Activated naive CD4-positive, alpha-beta T cell treated with anti-CD3 and anti-CD28 coated beads, Interleukin-2, amount 50 U/mL, for 24 hours (primary cell): ENCODE measurements around the gene ANKEF1.

Experiments used
- H3K27ac Mint-ChIP-seq: one replicate; pipeline ENCODE4 v1.8.0; 2021; ENCODE audit warnings: mild to moderate bottlenecking, mixed read lengths
- H3K27me3 Mint-ChIP-seq: one replicate; pipeline ENCODE4 v1.8.0; 2021; ENCODE audit warnings: mixed read lengths
- H3K36me3 Mint-ChIP-seq: one replicate; pipeline ENCODE4 v1.8.0; 2021; ENCODE audit warnings: mixed read lengths
- H3K4me1 Mint-ChIP-seq: one replicate; pipeline ENCODE4 v1.8.0; 2021; ENCODE audit warnings: mixed read lengths
- H3K4me3 Mint-ChIP-seq: one replicate; pipeline ENCODE4 v1.8.0; 2021; ENCODE audit warnings: mild to moderate bottlenecking, mixed read lengths
- H3K9me3 Mint-ChIP-seq: one replicate; pipeline ENCODE4 v1.8.0; 2021; ENCODE audit warnings: mixed read lengths

The ANKEF1 gene

DNA sequence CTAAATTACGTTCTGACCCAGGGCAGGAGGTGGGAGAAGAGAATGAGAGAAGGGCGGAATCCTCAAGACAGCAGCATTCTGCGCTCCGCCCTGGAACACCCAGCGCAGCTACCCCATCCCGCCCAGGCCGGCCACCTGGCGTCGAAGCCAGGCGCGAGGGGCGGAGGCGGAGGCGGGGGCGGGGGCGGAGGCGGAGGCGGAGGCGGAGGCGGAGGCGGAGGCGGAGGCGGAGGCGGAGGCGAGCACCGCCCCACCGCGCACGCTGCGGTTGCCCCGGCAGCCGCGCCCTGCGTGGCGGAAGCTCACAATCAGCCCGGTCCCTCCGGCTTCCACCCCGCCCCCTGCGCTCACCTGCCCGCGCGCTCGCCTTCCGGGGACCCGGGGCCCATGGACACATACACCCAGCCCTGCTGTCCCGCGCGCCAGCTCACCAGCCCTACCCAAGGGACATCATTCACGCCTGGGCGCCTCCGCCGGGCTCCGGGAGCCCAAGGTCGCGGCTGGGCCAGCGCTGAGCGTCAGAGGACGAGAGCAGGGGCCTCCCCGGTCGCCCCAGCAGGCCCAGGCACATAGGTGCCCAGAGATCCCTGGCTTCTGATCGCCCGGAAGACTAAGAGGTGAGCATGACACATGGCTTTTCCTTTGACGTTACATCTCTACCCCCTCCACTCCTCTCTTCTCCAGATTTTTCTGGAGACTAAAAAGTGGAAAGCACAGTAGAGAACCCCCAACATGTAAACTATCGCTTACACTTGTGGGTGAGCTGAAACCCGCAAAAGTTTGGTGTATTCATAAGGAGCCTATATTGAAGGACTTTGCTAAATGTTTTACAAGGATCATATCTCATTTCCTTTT, at the start of gene ANKEF1:
TSS of gene ANKEF1 (plus strand) at position 271 of the 855 bp plus-strand sequence. CDS start 3,315 bp downstream, outside the sequence.
- peaks cover 14% of the 10 kb centered on the region for H3K4me1 Mint-ChIP-seq
- peak within 1 kb of the TSS; percentile 66 for H3K4me3 Mint-ChIP-seq
- H3K27ac Mint-ChIP-seq: no peak within 1 kb of the TSS
- peaks cover 3% of the 10 kb centered on the region for H3K36me3 Mint-ChIP-seq
- peaks cover 3% of the 10 kb centered on the region for H3K27me3 Mint-ChIP-seq
- H3K9me3 Mint-ChIP-seq: no peaks in the 10 kb centered on the region

GRCh38 chr20:9985281-9985680, 49.5 kb upstream of the ANKEF1 start:
- Mint-ChIP-seq H3K4me3 (no peak overlapping the region), H3K36me3 (no peaks in the 10 kb centered on the region), H3K4me1 (no peaks in the 10 kb centered on the region), H3K9me3 (no peaks in the 10 kb centered on the region), H3K27ac (no peak overlapping the region), H3K27me3 (peaks cover 11% of the 10 kb centered on the region)

GRCh38 chr20:9985773-9986172, 49.0 kb upstream of the ANKEF1 start:
- Mint-ChIP-seq H3K4me1 (no peaks in the 10 kb centered on the region), H3K4me3 (no peak overlapping the region), H3K9me3 (no peaks in the 10 kb centered on the region), H3K27ac (no peak overlapping the region), H3K27me3 (peaks cover 11% of the 10 kb centered on the region), H3K36me3 (no peaks in the 10 kb centered on the region)

GRCh38 chr20:9989066-9989724, 45.6 kb upstream of the ANKEF1 start:
- no peak overlapping the region for H3K27ac Mint-ChIP-seq
- H3K9me3 Mint-ChIP-seq: no peaks in the 10 kb centered on the region
- peaks cover 15% of the 10 kb centered on the region for H3K27me3 Mint-ChIP-seq
- no peaks in the 10 kb centered on the region for H3K4me1 Mint-ChIP-seq
- H3K36me3 Mint-ChIP-seq: no peaks in the 10 kb centered on the region
- H3K4me3 Mint-ChIP-seq: no peak overlapping the region

DNA sequence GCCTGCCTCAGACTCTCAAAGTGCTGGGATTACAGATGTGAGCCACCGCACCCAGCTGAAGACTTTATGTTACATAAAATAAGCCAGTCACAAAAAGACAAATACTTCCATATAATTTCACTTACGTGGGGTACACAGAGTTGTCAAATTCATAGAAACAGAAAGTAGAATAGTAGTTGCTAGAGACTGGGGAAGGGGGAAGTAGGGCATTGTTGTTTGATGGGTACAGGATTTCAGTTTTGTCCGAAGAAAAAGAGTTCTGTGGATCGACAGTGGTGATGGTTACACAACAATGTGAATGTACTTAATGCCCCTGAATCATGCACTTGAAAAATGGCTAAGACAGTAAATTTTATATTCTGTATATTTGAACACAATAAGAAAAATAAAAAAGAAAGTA, 41.6 kb upstream of the ANKEF1 start:
- H3K27me3 Mint-ChIP-seq: peaks cover 13% of the 10 kb centered on the region
- no peak overlapping the region for H3K4me3 Mint-ChIP-seq
- H3K9me3 Mint-ChIP-seq: peaks cover 5% of the 10 kb centered on the region
- no peaks in the 10 kb centered on the region for H3K36me3 Mint-ChIP-seq
- H3K27ac Mint-ChIP-seq: no peak overlapping the region
- no peaks in the 10 kb centered on the region for H3K4me1 Mint-ChIP-seq

GRCh38 chr20:9994676-9995075, 40.1 kb upstream of the ANKEF1 start:
- Mint-ChIP-seq H3K27ac (no peak overlapping the region), H3K4me1 (no peaks in the 10 kb centered on the region), H3K27me3 (peaks cover 4% of the 10 kb centered on the region), H3K4me3 (no peak overlapping the region), H3K9me3 (peaks cover 5% of the 10 kb centered on the region), H3K36me3 (no peaks in the 10 kb centered on the region)

DNA sequence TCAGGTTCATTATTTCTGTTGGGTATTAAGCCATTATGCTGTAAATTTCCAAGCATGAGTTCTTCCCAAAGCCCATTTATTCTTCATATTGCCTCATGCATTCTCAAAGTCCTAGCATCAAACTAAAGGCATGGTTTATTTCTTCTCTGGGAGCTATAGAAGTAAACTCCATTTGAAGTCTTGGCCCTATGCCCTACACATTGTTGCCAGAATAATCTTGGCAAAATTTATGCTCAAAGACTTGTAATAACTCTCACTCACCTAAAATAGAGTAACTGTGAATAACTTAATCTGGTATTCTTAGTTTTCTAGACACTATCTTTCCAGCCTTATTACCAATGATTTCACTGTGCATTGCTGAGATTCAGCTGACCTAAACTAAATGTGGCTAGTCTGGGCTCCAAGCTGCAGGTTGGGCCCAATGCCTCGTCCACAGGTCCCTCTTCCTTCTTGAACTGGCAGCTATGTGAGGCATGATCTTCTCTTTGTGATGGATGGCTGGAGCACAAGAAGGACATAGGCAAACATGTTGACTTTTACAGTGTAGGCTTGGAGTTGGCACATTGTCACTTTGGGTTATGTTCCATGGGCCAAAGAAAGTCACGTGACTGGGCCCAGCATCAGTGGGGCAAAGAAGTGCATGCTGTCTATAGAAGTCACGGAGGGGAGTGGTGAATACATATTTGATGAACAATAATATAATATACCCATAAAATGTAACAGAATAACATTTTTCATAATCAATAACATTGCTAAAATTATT, 39.1 kb upstream of the ANKEF1 start:
- H3K27me3 Mint-ChIP-seq: peaks cover 3% of the 10 kb centered on the region
- H3K27ac Mint-ChIP-seq: no peak overlapping the region
- H3K4me1 Mint-ChIP-seq: no peaks in the 10 kb centered on the region
- no peak overlapping the region for H3K4me3 Mint-ChIP-seq
- no peaks in the 10 kb centered on the region for H3K36me3 Mint-ChIP-seq
- peaks cover 5% of the 10 kb centered on the region for H3K9me3 Mint-ChIP-seq

DNA sequence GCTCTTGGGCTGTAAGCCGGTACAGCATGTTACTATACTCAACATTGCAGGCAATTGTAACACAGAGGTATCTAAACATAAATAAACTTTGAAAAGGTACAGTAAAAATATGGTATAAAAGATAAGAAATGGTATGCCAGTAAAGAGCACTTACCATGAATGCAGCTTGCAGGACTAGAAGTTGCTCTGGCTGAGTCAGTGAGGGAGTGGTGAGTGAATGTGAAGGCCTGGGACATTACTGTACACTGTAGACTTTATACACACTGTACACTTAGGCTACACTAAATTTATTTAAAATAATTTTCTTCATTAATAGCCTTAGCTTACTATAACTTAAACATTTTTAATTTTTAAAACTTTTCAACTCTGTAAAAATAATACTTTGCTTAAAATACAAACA, 37.8 kb upstream of the ANKEF1 start:
- Mint-ChIP-seq H3K27me3 (no peaks in the 10 kb centered on the region), H3K36me3 (no peaks in the 10 kb centered on the region), H3K4me3 (no peak overlapping the region), H3K4me1 (no peaks in the 10 kb centered on the region), H3K9me3 (peaks cover 5% of the 10 kb centered on the region), H3K27ac (no peak overlapping the region)

GRCh38 chr20:9999645-10000044, 35.1 kb upstream of the ANKEF1 start:
- Mint-ChIP-seq H3K4me3 (no peak overlapping the region), H3K27ac (no peak overlapping the region), H3K36me3 (no peaks in the 10 kb centered on the region), H3K4me1 (no peaks in the 10 kb centered on the region), H3K27me3 (no peaks in the 10 kb centered on the region), H3K9me3 (peaks cover 2% of the 10 kb centered on the region)

DNA sequence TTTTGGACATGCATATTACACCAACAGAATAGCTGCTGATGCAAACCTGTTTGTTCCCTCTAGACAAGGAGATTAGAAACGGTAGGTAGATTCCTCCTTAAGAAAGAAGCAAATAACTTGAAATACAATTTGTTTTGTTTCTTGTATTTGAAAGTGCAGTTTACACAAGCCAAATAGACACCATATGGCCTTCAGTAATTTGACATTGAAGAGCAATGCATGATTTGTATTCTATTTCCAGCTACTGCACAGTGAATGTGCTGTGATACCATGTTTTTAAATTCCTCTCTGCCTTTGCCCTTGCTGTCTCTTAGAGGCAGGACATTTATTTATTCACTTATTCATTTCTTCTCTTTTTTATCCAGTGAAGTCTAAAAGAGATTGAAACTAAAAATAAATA, 31.9 kb upstream of the ANKEF1 start:
- no peaks in the 10 kb centered on the region for H3K36me3 Mint-ChIP-seq
- no peak overlapping the region for H3K4me3 Mint-ChIP-seq
- H3K27me3 Mint-ChIP-seq: peaks cover 4% of the 10 kb centered on the region
- H3K9me3 Mint-ChIP-seq: no peaks in the 10 kb centered on the region
- H3K4me1 Mint-ChIP-seq: no peaks in the 10 kb centered on the region
- no peak overlapping the region for H3K27ac Mint-ChIP-seq

- no peak overlapping the region for H3K27ac Mint-ChIP-seq
- peaks cover 8% of the 10 kb centered on the region for H3K27me3 Mint-ChIP-seq
- no peaks in the 10 kb centered on the region for H3K36me3 Mint-ChIP-seq
- H3K4me3 Mint-ChIP-seq: no peak overlapping the region
- no peaks in the 10 kb centered on the region for H3K9me3 Mint-ChIP-seq
- H3K4me1 Mint-ChIP-seq: no peaks in the 10 kb centered on the region
Observed at GRCh38 chr20:10004900-10005299, 29.9 kb upstream of the ANKEF1 start.

GRCh38 chr20:10005885-10006284, 28.9 kb upstream of the ANKEF1 start:
- Mint-ChIP-seq H3K27ac (no peak overlapping the region), H3K4me3 (no peak overlapping the region), H3K4me1 (no peaks in the 10 kb centered on the region), H3K36me3 (no peaks in the 10 kb centered on the region), H3K27me3 (peaks cover 14% of the 10 kb centered on the region), H3K9me3 (no peaks in the 10 kb centered on the region)

GRCh38 chr20:10006447-10007090, 28.2 kb upstream of the ANKEF1 start:
- Mint-ChIP-seq H3K36me3 (no peaks in the 10 kb centered on the region), H3K27ac (no peak overlapping the region), H3K4me3 (no peak overlapping the region), H3K9me3 (no peaks in the 10 kb centered on the region), H3K4me1 (no peaks in the 10 kb centered on the region), H3K27me3 (peaks cover 14% of the 10 kb centered on the region)

GRCh38 chr20:10007158-10007557, 27.6 kb upstream of the ANKEF1 start:
- H3K4me1 Mint-ChIP-seq: no peaks in the 10 kb centered on the region
- no peak overlapping the region for H3K4me3 Mint-ChIP-seq
- H3K27me3 Mint-ChIP-seq: peaks cover 14% of the 10 kb centered on the region
- H3K9me3 Mint-ChIP-seq: no peaks in the 10 kb centered on the region
- no peaks in the 10 kb centered on the region for H3K36me3 Mint-ChIP-seq
- no peak overlapping the region for H3K27ac Mint-ChIP-seq

- no peaks in the 10 kb centered on the region for H3K36me3 Mint-ChIP-seq
- H3K4me3 Mint-ChIP-seq: no peak overlapping the region
- H3K27me3 Mint-ChIP-seq: peaks cover 14% of the 10 kb centered on the region
- no peaks in the 10 kb centered on the region for H3K4me1 Mint-ChIP-seq
- no peak overlapping the region for H3K27ac Mint-ChIP-seq
- no peaks in the 10 kb centered on the region for H3K9me3 Mint-ChIP-seq
Observed at GRCh38 chr20:10007747-10008146, 27.0 kb upstream of the ANKEF1 start.
